Breast epithelium (tissue), 3 donors: ENCODE data around the gene P2RY11.

ENCODE experiments used
- CTCF ChIP-seq, 3 donors: fragments of 450-650 bp; IDR thresholded peaks; one replicate each; pipeline ENCODE4 v1.5.1; 2016 to 2017; ENCODE audit warnings: antibody characterized with exemption in 3 of 3, mild to moderate bottlenecking in 3 of 3, moderate library complexity in 3 of 3
- POLR2A ChIP-seq: fragments of 450-650 bp; IDR thresholded peaks from one replicate; pipeline ENCODE4 v1.6.1; 2016; ENCODE audit warnings: antibody characterized with exemption, mild to moderate bottlenecking, moderate library complexity

GRCh38 chr19:10110972-10111317, 548 bp upstream of the P2RY11 start:
- no peak for TF ChIP-seq CTCF (IDR thresholded peaks at IDR 0.05)
- no peak for TF ChIP-seq POLR2A
